Fibroblast of lung (primary cell): ENCODE results near the gene RRM1.

Experiments used
- CTCF ChIP-seq, 2 donors: IDR thresholded peaks in 1 of 2; conservative IDR thresholded peaks in 1 of 2; 1 replicate in 1 of 2; 2 replicates in 1 of 2; pipeline ENCODE4 v1.5.1; 2011 to 2012; ENCODE audit warnings: low read length in 2 of 2, control low read depth in 1 of 2, inconsistent platforms in 1 of 2, low read depth in 1 of 2, mild to moderate bottlenecking in 1 of 2
- EZH2 ChIP-seq: IDR thresholded peaks from 2 replicates; pipeline ENCODE4 v1.5.1; 2012; ENCODE audit warnings: low read length, control low read depth, mild to moderate bottlenecking; ENCODE audit errors: missing control alignments

DNA sequence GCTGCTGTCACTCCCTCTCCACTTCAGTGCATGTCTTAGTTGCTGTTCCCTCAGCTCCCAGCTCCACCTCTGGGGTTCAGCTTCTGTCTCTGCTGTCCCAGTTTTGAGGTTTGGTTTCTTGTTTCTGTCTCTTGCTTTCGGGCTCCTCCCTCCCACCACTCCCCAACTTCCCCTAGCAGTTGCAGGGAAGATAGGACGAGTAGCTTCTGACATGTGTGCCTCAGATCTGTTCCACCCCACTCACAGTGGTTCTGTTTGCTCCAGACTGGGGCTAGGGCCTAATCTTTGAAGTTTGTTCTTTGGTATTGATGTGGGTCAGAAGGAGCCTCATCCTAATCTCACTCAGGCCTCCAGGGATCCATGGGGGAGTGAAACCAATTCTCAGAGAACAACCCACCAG, 2.6 kb upstream of the RRM1 start:
- TF ChIP-seq EZH2, result no peak
- no peak for TF ChIP-seq CTCF (conservative IDR thresholded peaks at IDR 0.05 in 1 of 2, IDR thresholded peaks at IDR 0.05 in 1 of 2; ENCODE audit: low read depth in 1 of 2, low read length in 2 of 2)
